Measurements from ENCODE around the gene TSPYL1.
"Not testable (repeated sequence)": the region's sequence is repeated elsewhere in the genome, so short reads cannot be mapped to it uniquely, and the experiment has no call there.

Gene TSPYL1

DNA sequence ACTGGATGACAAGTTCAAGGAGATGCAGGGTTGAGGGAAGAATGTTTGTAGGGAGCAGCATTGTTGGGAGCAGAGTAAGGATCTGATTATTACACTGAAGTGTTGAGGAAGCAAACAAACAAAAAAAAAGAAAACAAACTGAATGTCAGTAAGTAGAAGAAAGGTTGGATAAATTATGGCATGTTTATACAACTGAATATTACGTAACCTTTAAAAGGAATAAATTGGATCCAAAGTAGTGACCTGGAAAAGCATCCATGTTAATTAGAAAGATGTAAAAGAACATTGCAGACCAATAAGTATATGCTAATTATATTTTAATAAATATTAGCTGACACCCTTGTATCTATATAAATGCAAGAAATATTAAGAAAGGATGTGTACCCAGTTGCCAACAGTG is 12.8 kb upstream of the TSPYL1 start:
- no peak for DNase-seq

DNA sequence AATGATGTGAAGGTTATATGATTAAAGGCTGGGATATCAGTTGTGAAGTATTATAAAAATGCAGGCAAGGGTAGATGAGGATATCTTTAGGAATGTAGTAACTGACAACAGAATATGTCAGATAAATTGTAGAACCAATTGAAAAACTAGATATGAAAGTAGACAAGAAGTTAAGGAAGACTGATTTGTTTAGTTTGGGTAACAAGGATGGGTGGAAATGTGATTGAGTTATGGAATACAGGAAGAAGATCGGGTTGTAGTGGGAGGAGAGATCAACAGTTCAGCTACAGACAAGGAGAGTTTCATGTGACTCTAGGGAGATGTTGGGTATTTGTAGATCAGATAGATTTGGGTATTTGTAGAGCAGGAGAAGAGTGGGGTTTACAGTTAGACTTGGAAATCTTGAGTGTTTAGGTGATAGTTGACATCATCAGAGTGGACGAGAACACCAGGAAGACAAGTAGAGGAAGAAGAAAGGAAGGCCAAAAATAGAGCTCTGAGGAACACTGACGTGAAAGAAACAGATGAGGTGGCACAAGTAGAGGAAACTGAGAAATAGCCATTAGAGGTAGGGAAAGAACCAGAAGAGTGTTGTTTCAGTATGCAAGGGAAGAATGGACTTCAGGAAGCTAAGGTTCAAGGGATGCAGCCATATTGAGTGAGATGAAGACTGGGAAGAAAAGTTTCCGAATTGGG is 12.1 kb upstream of the TSPYL1 start:
- no peak for DNase-seq

DNA sequence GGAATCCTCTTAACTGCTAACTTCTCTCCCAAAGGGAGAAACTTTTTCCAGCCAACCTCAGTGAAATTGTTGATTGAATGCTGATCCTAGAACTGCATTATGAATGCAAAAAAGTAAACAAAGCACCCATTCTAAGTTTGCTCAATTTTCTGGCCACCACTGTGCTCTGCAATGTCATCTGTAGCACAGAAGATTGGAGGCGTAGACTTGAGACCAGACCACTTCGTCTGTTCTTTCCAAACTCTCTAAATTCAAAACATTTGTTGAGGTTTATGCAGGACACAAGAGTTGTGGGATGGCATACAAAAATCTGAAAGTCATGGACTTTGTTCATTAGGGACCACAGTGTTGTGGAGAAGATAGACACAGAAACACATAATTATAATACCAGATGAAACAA is 11.1 kb upstream of the TSPYL1 start:
- DNase-seq: no peak

DNA sequence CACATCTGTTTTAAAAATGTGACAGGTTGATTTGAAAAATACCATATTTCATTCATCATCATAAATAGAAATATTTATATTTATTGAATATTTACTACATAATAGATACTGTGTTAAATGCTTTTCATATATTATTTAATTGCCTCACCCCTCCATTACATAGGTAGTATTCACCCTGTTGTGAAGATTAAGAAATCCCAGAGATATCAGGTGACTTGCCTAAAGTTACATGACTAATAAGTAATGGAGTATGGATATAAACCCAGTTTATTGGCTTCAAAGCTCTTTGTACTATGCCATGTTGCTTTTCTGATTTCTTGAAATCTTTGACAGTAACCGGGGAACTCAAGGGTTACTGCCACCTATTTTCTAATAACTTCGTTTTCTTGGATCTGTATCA is 10.1 kb upstream of the TSPYL1 start:
- no peak for DNase-seq

DNA sequence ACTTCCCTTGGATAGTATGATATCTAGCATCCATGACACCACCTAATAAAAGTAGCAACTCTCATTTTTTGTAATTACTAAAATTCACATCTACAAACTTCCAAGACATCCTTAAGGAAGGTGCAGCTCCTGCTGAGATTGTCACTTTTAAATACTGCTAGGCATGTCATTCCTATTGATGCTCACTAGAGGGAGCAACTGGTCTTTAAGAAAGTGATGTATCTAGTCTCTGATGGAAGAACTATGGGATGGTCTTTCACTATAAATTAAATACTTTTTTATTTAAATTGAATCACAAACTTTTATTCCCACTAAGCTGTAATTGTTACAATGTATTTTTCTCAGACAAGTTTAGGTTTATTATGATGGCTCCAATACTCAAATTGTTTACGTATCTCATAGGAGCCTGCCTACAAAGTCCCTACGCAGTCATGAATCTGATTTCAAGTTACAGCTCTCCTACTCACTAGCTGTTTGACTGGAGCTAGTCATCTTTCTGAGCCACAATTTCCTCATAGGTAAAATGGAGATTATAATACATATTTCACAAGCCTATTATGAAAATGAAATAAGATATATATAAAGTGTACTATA is 8.1 kb upstream of the TSPYL1 start:
- no peak for DNase-seq

DNA sequence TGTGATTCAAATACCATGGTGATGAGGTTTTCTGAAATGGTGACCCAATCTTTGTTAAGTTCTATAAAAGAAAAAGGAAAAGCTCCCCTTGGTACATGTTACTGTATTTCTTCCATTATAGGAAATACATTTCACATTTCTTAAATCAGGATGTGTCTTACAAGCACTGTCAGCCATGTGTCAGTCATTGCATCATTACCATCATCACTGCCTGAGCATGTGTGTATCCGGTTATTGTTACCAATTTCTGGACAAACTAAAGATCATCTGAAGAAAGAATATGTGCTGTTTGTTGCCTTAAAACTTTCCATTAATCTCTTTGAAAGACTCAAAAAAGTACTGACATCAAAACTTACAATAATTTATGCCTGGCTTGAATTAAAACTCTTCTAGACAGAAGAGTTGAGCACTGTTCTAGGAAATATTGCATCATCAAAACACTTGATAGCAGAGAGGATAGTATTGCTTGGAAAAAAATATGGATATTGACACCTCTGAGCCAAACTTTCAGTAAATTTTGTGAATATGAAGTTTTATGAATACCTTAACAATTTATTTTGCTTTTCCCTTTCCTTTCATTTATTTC is 7.1 kb upstream of the TSPYL1 start:
- DNase-seq: no peak

DNA sequence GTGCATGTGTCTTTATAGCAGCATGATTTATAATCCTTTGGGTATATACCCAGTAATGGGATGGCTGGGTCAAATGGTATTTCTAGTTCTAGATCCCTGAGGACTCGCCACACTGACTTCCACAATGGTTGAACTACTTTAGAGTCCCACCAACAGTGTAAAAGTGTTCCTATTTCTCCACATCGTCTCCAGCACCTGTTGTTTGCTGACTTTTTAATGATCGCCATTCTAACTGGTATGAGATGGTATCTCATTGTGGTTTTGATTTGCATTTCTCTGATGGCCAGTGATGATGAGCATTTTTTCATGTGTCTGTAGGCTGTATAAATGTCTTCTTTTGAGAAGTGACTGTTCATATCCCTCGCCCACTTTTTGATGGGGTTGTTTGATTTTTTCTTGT is 5.3 kb upstream of the TSPYL1 start:
- not testable (repeated sequence) for DNase-seq

DNA sequence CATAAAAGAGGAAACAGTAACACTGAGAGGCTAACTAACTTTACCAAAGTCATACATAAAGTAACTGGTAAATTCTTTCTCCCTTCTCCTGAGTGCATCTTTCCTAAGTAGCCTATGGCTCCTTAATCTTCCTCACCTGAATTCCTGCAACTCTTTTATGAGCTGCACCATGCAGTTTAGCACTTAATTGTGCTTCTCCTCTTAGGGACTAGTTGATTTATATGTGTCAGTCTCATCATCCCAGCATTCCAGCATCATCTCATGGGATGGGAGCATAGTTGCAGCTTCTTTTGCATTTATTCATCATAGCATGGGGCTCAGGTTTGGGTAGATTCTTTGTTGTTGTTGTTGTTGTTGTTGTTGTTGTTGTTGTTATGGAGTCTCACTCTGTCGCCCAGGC is 3.5 kb upstream of the TSPYL1 start:
- no peak for DNase-seq

DNA sequence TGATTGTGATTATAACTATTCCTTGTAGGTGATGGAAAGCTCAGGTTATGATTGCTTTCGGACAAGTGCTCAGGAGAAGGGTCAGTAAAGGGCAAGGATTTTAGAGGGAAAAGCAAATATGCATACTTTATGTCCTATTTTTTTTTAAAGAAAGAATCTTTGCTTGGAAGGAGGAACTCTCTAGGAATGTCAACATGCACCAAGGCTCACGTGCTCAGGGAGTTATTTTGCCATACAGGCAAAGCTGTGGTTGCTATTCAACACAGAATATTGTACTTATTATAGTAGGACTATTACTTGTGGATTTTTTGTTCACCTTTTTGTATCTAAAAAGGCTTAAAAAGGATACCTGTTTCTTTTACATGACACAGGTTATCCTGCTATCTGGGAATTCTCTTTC is 3.0 kb upstream of the TSPYL1 start:
- no peak for DNase-seq

DNA sequence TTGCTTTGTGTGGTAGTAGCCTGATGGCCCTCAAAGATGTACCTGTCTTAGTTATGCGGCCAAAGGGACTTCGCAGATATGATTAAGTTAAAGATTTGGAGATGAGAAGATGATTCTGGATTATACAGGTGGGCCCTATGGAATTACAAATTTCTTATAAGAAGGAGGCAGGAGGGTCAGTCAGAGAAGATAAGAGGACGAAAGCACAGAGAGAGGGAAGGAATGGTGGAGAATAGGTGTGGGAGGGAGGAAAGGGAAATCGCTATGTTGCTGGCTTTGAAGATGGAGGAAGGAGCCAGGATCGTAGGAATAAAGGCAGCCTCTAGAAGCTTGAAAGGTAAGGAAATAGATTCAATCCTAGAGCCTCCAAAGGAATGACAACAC is 1.2 kb upstream of the TSPYL1 start:
- DNase-seq: no peak

DNA sequence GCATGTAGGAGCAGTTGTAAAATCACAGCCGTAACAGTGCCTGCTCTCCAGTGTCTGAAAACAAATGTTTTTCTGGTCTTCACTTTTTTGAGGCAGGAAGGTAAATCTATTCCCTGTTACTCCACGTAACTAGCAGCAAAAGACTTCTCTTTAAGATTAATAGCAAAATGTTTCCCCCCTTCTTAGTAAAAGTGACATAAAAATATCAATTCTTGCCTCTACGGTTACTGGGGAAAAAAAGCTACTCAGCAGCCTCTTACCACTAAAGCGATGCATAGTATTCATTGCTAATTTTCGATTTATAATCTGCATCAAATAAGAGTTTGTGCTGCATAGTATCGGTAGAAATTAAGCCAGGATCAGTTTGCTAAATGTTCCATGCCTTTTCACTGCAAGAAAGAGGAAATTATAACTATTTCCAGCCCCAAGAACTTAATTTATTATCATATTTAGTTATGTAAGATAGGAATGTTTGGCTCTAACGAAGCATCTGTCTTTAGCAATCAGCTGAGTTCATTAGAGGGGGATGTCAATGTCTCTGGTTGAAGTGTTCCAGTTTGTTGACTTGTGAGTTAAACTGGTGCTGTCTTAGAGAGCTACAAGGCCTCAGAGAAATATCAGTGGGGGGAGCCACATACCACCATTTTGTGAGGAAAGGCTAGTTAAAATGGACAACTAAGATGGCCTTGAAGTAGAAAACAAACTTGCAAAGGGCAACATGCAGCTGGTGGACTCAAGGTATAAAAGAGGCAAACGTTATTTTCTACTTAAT is 617 bp upstream of the TSPYL1 start:
- no peak for DNase-seq

DNA sequence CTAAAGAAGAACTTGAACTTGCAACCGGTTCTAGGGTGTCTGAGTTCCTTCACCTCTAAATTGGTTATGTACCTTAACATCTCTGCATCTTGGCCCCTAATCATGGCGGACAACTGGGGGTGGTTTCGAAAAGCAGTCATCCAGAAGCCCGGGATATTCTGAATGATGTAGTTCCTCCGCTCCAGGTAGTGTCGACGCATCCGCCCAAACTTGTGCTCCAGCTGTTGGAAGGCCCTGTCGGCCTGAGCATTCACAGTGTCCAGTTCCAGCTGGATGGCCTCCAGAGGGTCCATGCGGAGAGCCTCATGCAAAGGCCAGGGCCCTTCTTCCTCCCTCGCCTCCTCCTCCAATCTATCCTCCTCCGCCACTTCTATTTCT is 887 bp downstream of the TSPYL1 start:
- DNase-seq: no peak

DNA sequence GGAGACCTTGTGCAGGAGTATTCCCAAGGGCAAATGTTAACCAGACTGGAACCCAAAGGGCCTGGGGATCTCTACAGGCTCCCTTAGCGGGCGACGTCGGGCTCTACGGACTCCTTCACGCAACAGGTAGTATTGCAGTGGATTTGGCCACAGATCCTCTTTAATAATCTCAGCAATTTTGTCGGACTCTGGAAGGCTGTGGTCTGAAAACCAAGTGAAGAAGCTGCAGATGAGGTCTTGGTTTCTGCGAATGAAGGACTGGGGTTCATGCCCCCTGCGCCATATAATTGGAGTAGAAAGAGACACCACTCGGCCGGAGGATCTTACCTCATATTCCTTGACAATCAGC is 1.3 kb downstream of the TSPYL1 start:
- no peak for DNase-seq

DNA sequence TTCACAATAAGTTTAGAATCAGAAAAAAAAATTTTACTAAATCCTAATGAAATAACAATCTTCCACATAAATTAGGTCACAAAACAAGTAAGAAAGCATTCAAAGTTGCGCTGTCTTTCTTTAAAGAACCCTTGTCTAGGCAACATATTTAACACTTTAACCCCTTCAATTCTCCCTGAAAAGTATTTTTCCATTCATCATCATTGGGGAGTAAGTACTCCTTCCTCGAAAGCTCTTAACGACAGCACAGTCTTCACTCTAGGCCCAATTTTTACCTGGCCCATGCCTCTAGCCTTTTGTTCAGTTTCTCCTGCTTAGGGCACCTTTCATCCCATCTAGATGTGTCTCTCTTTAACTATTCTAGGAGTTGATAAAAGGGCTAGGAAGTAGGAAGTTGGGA is 2.6 kb downstream of the TSPYL1 start:
- no peak for DNase-seq

DNA sequence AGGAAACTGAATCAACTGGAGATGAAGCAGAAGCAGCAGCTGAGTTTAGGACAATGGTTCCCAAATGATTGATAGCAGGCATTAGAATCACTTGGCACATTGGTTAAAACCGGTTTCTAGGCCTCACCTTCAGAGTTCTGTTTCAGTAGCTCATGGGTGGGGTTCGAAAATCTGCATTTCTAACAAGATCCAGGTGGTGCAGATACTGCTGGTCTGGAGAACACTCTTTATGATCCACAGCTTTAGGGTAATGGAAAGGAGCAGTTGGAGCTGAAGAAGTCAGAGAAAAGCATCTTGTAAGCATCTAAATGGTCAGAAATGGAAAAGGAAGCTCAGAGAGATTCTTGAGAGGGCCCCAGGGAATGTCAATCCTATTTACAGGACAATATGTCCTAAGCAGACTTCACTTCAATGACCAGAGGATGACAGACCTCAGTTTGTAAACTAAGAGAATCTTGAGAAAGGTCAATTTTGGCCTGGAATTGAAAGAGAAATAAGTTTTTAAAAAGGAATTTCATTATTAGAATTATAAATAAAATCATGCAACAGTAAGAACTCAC is 8.5 kb downstream of the TSPYL1 start:
- no peak for DNase-seq

DNA sequence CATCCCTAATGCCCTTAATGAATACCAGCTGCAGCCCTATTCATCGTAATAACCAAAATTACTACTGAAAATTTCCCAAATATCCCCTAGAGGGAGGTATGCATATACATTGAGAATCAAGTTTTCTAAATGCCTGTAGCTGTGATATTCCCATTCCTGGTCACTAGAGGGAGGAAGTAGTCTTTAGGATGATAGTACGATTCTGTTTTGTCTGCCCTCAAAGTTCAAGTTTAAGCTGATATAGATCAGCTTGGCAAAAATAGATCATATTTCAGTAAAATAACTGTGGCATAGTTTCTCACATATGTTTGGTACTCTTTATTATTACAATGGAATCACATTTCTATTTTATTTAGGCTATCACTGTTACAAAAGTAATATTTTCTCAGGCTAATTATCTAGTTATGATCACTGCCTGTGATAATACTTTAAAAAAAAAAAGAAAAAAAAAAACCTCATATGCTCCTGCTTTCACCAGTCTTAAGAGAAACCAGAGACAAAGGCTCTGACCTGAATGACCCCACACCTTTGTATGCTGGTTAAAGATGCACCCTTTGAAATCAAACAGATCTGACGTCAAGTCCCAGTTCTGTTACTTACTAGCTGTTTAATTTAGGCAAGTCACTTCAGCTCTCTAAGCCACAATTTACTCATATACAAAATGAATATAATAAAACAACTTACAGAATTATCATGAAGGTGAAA is 11.0 kb downstream of the TSPYL1 start:
- no peak for DNase-seq

DNA sequence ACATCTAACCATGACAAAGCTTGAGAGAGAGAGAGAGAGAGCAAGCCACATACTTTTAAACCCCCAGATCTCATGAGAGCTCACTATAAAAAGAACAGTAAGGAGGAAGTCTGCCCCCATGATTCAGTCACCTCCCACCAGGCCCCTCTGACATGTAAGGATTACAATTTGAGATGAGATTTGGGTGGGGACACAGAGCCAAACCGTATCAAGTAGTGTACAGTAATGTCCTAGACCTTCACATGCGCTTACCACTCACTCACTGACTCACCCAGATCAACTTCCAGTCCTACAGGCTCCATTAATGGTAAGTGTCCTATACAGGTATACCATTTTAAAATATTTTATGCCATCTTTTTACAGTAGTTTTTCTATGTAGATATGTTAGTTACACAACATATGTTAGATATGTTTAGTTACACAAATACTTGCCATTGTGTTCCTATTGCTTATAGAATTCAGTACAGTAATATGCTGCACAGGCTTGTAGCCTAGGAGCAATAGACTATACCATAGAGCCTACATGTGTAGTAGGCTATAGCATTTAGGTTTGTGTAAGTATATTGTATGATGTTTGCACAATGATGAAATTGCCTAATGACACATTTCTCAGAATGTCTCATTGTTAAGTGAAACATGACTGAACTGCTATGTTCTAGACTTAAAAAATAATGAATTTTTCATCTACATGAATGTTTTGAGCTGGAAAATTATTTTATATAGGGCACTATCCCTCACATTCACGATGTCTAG is 11.7 kb downstream of the TSPYL1 start:
- DNase-seq: no peak

DNA sequence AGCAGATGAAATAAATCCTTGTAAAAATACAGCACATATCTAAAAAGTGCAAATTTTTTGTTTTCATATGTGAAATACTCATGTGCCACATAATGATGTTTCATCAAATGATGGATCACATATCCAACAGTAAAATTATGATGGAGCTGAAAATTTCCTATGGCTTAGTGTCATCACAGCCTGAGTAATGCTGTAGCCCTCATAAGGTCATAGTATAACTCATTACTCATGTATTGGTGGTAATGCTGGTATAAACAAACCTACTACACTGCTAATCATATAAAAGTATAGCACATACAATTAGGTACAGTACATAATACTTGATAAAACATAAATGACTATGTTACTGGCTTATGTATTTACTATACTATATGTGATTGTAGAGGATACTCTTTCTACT is 12.9 kb downstream of the TSPYL1 start:
- DNase-seq: no peak

DNA sequence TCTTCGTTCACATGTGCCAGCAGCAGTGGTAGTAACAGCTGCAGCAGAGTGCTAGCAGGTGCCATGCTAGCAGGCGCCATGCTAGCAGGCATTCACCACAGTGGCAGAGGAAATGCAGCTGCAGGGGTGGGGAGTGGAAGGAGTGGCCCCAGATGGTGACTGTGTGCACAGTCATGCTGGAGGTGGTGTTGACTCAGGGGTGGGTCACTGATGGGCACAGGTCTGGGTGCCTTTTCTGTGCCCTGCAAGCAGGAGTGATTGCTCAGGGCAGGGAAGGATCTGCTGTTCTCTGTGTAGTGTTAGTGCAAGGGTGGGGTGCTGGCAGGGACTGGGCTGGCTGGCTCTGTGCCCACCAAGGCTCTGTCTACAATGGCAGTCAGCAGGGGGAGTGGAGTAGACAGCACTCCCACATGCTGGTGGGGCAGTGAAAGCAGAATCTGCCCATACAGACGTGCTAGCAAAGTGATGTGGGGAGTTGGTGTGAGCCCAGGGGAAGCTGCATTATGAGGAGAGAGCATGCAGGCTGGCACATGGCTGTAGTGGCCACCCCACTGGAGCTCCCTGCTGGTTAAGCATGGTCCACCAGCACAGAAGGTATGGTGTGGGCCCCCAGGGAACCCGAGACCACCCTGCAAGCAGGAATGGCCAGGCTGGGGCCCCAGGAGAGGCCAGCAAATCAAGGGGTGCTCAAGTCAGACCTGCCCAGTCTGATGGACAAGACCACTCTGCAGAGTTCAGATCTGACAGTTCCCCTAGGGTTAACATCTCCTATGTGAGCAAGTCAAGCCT is 14.5 kb downstream of the TSPYL1 start:
- no peak for DNase-seq

DNA sequence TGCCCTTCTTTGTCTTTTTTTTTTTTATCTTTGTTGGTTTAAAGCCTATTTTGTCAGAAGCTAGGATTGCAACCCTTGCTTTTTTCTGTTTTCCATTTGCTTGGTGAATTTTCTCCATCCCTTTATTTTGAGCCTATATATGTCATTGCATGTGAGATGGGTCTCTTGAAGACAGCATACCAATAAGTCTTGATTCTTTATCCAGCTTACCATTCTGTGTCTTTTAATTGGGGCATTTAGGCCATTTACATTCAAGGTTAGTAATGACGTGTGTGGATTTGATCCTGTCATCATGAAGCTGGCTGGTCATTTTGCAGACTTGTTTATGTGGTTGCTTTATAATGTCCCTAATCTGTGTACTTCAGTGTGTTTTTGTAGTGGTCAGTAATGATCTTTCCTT is 16.4 kb downstream of the TSPYL1 start:
- DNase-seq: no peak

DNA sequence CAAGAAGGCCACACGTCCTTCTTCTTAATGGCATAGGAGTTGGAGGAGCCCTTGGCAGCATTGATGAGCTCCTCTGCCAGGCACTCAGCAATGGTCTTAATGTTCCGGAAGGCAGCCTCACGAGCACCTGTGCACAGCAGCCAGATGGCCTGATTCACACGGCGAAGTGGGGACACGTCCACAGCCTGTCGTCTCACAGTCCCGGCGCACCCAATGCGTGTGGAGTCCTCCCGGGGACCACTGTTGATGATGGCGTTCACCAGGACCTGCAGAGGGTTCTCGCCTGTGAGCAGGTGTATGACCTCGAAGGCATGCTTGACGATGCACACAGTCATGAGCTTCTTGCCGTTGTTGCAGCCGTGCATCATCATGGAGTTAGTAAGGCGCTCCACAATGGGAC is 21.2 kb downstream of the TSPYL1 start:
- no peak for DNase-seq

DNA sequence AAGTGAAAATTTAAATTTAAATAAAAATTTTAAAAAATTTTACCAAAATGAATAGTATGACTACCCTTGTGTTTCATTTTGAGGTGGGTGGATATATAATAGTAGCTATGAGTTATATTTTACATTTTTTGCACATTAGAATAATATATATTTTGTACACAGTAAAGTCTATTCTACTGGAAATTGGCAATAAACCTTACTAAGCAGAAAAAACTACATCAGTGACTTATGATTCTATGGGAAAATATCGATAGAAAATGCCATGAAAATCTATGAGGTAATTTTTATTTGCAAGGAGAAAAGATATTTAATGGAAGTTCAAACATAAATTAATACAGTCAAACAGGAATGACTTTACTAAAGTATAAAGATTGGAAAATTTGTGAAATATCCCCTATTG is 23.0 kb downstream of the TSPYL1 start:
- DNase-seq: no peak
